ENCODE data around the gene TRIM41.

TRIM41 gene

DNA sequence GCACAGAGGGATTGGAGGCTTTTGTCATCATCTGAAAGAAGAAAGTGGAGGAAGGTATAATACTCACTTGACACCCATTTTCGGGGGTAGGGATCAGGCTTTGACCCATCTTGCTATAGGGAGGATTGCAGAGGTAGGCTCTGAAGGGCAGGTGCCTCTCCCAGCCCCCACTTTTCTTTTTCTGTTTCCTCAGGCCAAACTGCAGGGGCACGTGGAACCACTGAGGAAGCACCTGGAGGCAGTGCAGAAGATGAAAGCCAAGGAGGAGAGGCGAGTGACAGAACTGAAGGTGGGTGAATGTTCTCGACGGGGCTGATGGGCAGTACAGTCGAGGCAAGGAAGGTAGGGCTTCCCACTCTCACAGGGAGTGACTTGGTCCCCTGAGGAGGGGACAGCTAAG is 7.5 kb downstream of the TRIM41 start:
- Histone ChIP-seq H3K4me1 (ENCODE audit: insufficient read depth, low read length, severe bottlenecking) (peaks cover 32% of the 10 kb centered on the region), H3F3A (ENCODE audit: insufficient read depth, low read length) (peaks cover 7% of the 10 kb centered on the region; the same call in 1 of the 2 replicates), H3K9me3 (ENCODE audit: low read length) (no peaks in the 10 kb centered on the region), H3K4me3 (ENCODE audit: low read depth, low read length, poor library complexity, severe bottlenecking) (no peak overlapping the region), H3K27ac (ENCODE audit: low read depth, low read length, poor library complexity, severe bottlenecking) (peak overlapping the region; percentile 48), H3K4me2 (ENCODE audit: low read length) (no peak overlapping the region), H3K36me3 (ENCODE audit: insufficient read depth, low read length) (peaks cover 63% of the 10 kb centered on the region), H3K27me3 (ENCODE audit: insufficient read depth, low read length) (no peaks in the 10 kb centered on the region), H2AFZ (ENCODE audit: low read length) (no peak overlapping the region), H3K79me2 (ENCODE audit: insufficient read depth, low read length) (no peaks in the 10 kb centered on the region), H3K9ac (ENCODE audit: low read length) (no peak overlapping the region), H4K20me1 (ENCODE audit: insufficient read depth, low read length) (no peaks in the 10 kb centered on the region), H3K9me2 (ENCODE audit: low read depth, low read length) (no peaks in the 10 kb centered on the region)
- no peak for TF ChIP-seq EZH2 (IDR thresholded peaks at IDR 0.05; ENCODE audit: borderline replicate concordance, low read length)
- no peak for TF ChIP-seq CTCF (IDR thresholded peaks at IDR 0.05; ENCODE audit: low read length)

DNA sequence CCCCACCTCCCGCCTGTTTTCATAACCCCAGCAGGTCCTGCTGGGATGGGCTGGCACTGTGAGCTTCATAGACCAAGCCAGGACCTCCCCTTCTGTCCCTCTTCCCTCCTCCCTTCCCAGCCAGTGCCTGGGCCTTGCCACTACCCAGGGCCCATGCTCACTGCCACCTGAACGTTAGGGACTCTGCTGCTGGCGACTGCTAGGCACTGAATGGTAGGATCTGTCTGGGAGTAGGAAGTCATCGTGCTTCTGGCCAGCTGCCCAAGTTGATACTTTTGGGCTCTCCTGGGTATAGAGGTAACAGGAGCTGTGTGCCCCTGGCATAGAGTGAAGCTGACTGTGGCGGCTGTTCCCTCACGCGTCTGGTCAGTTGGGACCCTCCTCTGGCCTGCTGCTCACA is 8.4 kb downstream of the TRIM41 start:
- Histone ChIP-seq H3K9ac (ENCODE audit: low read length) (no peak overlapping the region), H4K20me1 (ENCODE audit: insufficient read depth, low read length) (no peaks in the 10 kb centered on the region), H3K36me3 (ENCODE audit: insufficient read depth, low read length) (peaks cover 70% of the 10 kb centered on the region), H3K27ac (ENCODE audit: low read depth, low read length, poor library complexity, severe bottlenecking) (no peak overlapping the region), H3K27me3 (ENCODE audit: insufficient read depth, low read length) (no peaks in the 10 kb centered on the region), H3K4me3 (ENCODE audit: low read depth, low read length, poor library complexity, severe bottlenecking) (no peak overlapping the region), H3K9me2 (ENCODE audit: low read depth, low read length) (no peaks in the 10 kb centered on the region), H3K4me2 (ENCODE audit: low read length) (no peak overlapping the region), H3K79me2 (ENCODE audit: insufficient read depth, low read length) (no peaks in the 10 kb centered on the region), H2AFZ (ENCODE audit: low read length) (no peak overlapping the region), H3K9me3 (ENCODE audit: low read length) (no peaks in the 10 kb centered on the region), H3K4me1 (ENCODE audit: insufficient read depth, low read length, severe bottlenecking) (peaks cover 30% of the 10 kb centered on the region), H3F3A (ENCODE audit: insufficient read depth, low read length) (peaks cover 13% of the 10 kb centered on the region; the same call in 1 of the 2 replicates)
- TF ChIP-seq EZH2 (IDR thresholded peaks at IDR 0.05; ENCODE audit: borderline replicate concordance, low read length) = no peak
- TF ChIP-seq CTCF (IDR thresholded peaks at IDR 0.05; ENCODE audit: low read length) = no peak

DNA sequence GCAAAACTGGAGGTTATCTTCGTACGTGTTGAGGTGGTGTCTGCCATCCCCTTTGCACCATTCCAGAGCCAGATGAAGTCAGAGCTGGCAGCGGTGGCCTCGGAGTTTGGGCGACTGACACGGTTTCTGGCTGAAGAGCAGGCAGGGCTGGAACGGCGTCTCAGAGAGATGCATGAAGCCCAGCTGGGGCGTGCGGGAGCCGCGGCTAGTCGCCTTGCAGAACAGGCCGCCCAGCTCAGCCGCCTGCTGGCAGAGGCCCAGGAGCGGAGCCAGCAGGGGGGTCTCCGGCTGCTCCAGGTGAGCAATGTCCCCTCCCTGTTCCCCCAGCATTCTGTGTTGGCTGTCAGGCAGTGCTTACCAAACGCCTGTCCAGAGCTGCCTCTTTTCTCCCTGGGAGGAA is 9.5 kb downstream of the TRIM41 start:
- H3K27ac ChIP-seq (ENCODE audit: low read depth, low read length, poor library complexity, severe bottlenecking) = no peak overlapping the region
- H3K4me2 ChIP-seq (ENCODE audit: low read length) = no peak overlapping the region
- H3F3A ChIP-seq (ENCODE audit: insufficient read depth, low read length) = peaks cover 20% of the 10 kb centered on the region
- H3K79me2 ChIP-seq (ENCODE audit: insufficient read depth, low read length) = no peaks in the 10 kb centered on the region
- H3K36me3 ChIP-seq (ENCODE audit: insufficient read depth, low read length) = peaks cover 78% of the 10 kb centered on the region
- no peaks in the 10 kb centered on the region for H3K27me3 ChIP-seq (ENCODE audit: insufficient read depth, low read length)
- no peaks in the 10 kb centered on the region for H3K9me2 ChIP-seq (ENCODE audit: low read depth, low read length)
- TF ChIP-seq EZH2 (IDR thresholded peaks at IDR 0.05; ENCODE audit: borderline replicate concordance, low read length) (no peak), CTCF (IDR thresholded peaks at IDR 0.05; ENCODE audit: low read length) (no peak)
- H3K4me1 ChIP-seq (ENCODE audit: insufficient read depth, low read length, severe bottlenecking) = peaks cover 30% of the 10 kb centered on the region
- H3K9me3 ChIP-seq (ENCODE audit: low read length) = no peaks in the 10 kb centered on the region
- no peaks in the 10 kb centered on the region for H4K20me1 ChIP-seq (ENCODE audit: insufficient read depth, low read length)
- H3K4me3 ChIP-seq (ENCODE audit: low read depth, low read length, poor library complexity, severe bottlenecking) = no peak overlapping the region
- H3K9ac ChIP-seq (ENCODE audit: low read length) = no peak overlapping the region
- no peak overlapping the region for H2AFZ ChIP-seq (ENCODE audit: low read length)

Measured in OCI-LY1 (cell line).